BJ (cell line): ENCODE results near the gene TUBG2. TPM values are rescaled to one million over a fixed set of nuclear protein-coding genes. Genes with fewer than 3 reads are reported as not detected.
"Not testable (repeated sequence)": the region's sequence is repeated elsewhere in the genome, so short reads cannot be mapped to it uniquely, and the experiment has no call there.

Experiments used
- CTCF ChIA-PET: fragments of 350-600 bp; formaldehyde crosslinking; extraction: SDS; loops from one replicate; lab custom pipeline; 2021; ENCODE audit warnings: antibody characterized with exemption, inconsistent platforms; lab: Yijun Ruan, JAX
- POLR2A ChIA-PET: fragments of 300-600 bp; sonication (Branson Sonifier 250); formaldehyde crosslinking; extraction: SDS; loops from one replicate; lab custom pipeline; 2021; ENCODE audit warnings: antibody characterized with exemption; lab: Charles Lee
- DNase-seq: peaks from one replicate; pipeline ENCODE4 v3.0.0-alpha.2; 2011; ENCODE audit warnings: low read depth
- H3K27me3 ChIP-seq: 2 replicates; pipeline ENCODE4 v1.6.0; 2011; ENCODE audit warnings: low read length; ENCODE audit not compliant: control insufficient read depth, insufficient read depth
- H3K36me3 ChIP-seq: 2 replicates; pipeline ENCODE4 v1.5.1; 2011; ENCODE audit warnings: low read length; ENCODE audit not compliant: control insufficient read depth, insufficient read depth
- H3K4me3 ChIP-seq: 2 replicates; pipeline ENCODE4 v1.5.1; 2011; ENCODE audit warnings: low read depth, mild to moderate bottlenecking, control low read depth, low read length
- polyA minus RNA-seq: library from RNA; depleted of rRNA, polyadenylated mRNA; stranded (reverse); fragments of >200 nt; gene quantifications from 2 replicates; pipeline ENCODE4 v1.2.3, GENCODE V29; 2011; rRNA and poly(A)+ RNA removed
- polyA plus RNA-seq: library from polyadenylated mRNA; depleted of rRNA; stranded (reverse); fragments of >200 nt; gene quantifications from 2 replicates; pipeline ENCODE4 v1.2.3, GENCODE V29; 2011; rRNA removed
- TF ChIP-seq, protein P1 (sequence below): IDR thresholded peaks from 2 replicates; pipeline ENCODE4 v1.5.1; 2011; ENCODE audit warnings: low read depth, mild to moderate bottlenecking, control low read depth, inconsistent platforms, low read length, moderate library complexity; ENCODE audit not compliant: insufficient read depth

TUBG2 gene
- 11.4 and 15.1 TPM in 2 replicates for polyA plus RNA-seq
- 7.2 and 9.4 TPM in 2 replicates for polyA minus RNA-seq

DNA sequence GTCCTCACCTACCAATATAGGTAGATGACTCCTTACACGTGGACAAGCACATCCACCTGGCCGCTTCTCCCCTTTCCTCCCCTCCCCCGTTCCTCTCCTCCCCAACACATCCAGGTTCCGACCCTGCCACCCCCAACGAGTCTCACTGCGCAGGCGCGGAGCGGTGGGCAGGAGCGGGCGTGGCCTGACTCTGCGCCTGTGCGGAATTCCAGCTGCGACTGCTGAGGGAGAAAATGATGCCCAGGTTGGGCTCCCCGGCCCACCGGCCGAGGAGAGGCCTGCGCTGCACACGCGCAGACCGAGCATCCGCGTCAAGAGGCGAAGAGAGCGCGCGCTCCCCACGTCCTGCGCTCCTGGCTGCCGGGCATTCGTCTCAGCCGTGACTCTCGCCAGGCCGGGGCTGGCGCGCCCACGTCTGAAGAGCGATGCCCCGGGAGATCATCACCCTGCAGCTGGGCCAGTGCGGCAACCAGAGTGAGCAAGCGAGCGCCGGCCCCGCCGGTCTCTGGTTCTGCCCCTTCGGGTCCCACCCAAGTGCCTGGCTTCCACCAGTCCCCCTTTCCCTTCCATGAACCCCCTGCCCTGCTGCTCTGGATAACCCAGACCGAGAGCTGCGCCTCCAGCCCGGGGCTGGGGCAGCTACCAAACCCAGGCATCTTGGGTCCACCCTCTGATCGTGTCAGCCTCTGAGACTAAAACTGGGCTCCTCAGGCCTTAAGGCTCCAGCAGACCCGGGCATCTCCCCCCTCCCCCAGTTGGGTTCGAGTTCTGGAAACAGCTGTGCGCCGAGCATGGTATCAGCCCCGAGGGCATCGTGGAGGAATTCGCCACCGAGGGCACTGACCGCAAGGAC, at the start of gene TUBG2:
TUBG2 (plus strand) TSS at position 206 of the 853 bp plus-strand sequence; CDS start at position 426, 220 bp downstream.
- peak within 1 kb of the TSS; percentile 67 for H3K4me3 ChIP-seq
- H3K27me3 ChIP-seq, result no peaks in the 10 kb centered on the region
- POLR2A ChIA-PET, result no interaction called here
- CTCF ChIA-PET, result interaction anchor here (0.9 to 1.6 kb wide), 6 partner anchors 15 to 81 kb away, joined by 3 to 8 read pairs (median 4); partner anchors contain the start of genes PLEKHH3 and PSMC3IP
- H3K36me3 ChIP-seq, result peaks cover 2% of the 10 kb centered on the region; the same call in 1 of the 2 replicates
- TF ChIP-seq, protein P1, sequence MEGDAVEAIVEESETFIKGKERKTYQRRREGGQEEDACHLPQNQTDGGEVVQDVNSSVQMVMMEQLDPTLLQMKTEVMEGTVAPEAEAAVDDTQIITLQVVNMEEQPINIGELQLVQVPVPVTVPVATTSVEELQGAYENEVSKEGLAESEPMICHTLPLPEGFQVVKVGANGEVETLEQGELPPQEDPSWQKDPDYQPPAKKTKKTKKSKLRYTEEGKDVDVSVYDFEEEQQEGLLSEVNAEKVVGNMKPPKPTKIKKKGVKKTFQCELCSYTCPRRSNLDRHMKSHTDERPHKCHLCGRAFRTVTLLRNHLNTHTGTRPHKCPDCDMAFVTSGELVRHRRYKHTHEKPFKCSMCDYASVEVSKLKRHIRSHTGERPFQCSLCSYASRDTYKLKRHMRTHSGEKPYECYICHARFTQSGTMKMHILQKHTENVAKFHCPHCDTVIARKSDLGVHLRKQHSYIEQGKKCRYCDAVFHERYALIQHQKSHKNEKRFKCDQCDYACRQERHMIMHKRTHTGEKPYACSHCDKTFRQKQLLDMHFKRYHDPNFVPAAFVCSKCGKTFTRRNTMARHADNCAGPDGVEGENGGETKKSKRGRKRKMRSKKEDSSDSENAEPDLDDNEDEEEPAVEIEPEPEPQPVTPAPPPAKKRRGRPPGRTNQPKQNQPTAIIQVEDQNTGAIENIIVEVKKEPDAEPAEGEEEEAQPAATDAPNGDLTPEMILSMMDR, result no peak
- no peak for DNase-seq

DNA sequence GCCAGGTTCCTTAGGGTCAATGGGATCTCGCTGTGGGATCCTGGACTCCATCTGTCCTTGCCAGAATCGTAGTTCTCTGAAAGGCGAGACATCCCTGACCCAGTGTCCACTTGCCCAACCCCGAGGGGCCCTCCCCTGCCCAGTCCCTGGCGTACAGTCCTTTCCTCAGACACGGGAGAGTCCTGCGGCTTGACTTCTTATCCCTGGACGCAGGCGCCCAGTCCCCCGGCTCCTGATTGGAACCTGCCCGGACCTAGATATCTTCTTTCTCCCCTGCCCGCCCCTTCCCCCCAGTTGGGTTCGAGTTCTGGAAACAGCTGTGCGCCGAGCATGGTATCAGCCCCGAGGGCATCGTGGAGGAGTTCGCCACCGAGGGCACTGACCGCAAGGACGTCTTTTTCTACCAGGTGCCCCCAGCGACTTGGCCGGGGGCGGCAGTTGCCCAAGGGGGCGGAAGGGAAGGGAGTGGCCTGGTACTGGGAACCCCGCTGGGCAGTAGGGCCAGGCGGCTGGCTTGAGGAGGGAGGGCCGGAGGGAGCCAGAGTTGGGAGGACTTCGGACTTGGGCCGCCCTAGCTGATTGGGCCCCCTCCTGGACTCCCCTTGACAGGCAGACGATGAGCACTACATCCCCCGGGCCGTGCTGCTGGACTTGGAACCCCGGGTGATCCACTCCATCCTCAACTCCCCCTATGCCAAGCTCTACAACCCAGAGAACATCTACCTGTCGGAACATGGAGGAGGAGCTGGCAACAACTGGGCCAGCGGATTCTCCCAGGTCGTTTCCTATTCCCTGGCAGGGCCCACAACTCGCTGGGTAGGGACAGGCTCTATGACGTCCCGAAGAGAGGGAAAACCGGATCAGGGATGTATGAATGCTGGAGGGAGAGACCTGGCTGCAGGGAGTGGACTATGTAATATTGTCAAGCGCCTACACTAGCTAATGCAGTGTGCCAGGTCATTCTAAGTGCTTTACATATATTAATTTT, 49.0 kb upstream of the TUBG2 start:
- DNase-seq, H3K27me3 ChIP-seq: not testable (repeated sequence)
- CTCF ChIA-PET, result interaction anchor here (1.0 to 3.4 kb wide), 3 partner anchors 12 to 70 kb away, joined by 3 to 16 read pairs (median 8); no protein-coding TSS in a partner anchor
- H3K4me3 ChIP-seq, result peak overlapping the region; percentile 68
- peaks cover 18% of the 10 kb centered on the region for H3K36me3 ChIP-seq
- POLR2A ChIA-PET, result interaction anchor here (0.6 kb wide), 2 partner anchors 42 to 125 kb away, joined by 3 read pairs; no protein-coding TSS in a partner anchor

DNA sequence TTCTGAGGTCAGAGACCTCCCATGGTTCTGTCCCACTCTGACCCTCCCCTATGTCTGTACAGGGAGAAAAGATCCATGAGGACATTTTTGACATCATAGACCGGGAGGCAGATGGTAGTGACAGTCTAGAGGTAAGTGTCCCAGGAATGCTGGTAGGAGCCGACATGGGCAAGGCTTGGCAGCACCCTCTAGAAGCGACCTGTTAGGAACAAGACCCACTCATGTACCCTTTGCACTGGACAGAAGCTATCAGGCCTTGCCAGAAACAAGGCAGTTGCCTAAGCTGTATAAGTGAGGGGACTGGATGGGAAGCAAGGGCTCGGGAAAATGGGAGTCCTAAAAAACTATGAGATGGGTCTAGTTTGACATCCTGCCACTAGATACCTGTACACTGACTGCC, 47.1 kb upstream of the TUBG2 start:
- Histone ChIP-seq H3K4me3 (no peak overlapping the region), H3K36me3 (peaks cover 20% of the 10 kb centered on the region), H3K27me3 (no peaks in the 10 kb centered on the region)
- TF ChIP-seq, protein P1, result no peak
- CTCF ChIA-PET, result no interaction called here
- no peak for DNase-seq
- POLR2A ChIA-PET, result no interaction called here

DNA sequence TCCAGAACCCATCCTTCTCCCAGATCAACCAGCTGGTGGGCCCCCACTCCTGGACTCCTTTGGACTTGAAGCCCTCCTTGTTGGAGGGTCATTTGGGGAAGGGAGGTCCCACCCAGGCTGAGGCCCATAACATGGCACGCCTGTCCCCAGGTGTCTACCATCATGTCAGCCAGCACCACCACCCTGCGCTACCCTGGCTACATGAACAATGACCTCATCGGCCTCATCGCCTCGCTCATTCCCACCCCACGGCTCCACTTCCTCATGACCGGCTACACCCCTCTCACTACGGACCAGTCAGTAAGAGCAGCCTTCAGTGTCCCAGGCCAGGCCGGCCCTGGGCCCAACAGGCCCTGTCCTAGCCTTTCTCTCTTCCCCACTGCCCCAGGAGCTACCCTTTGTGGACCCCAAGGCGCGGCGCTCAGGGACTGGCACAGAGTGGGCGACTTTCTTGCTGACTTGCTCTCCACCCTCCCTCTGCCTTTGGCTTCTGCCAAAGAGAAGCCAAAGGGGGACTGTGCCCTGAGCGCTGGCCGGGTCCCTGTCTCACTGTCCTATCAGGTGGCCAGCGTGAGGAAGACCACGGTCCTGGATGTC, 45.3 kb upstream of the TUBG2 start:
- no peak overlapping the region for H3K4me3 ChIP-seq
- ChIA-PET POLR2A (no interaction called here), CTCF (interaction anchor here (1.5 kb wide), 1 partner anchor 65 kb away, joined by 3 read pairs; no protein-coding TSS in a partner anchor)
- no peak for DNase-seq
- no peaks in the 10 kb centered on the region for H3K27me3 ChIP-seq
- TF ChIP-seq, protein P1, result no peak
- H3K36me3 ChIP-seq, result peaks cover 20% of the 10 kb centered on the region

DNA sequence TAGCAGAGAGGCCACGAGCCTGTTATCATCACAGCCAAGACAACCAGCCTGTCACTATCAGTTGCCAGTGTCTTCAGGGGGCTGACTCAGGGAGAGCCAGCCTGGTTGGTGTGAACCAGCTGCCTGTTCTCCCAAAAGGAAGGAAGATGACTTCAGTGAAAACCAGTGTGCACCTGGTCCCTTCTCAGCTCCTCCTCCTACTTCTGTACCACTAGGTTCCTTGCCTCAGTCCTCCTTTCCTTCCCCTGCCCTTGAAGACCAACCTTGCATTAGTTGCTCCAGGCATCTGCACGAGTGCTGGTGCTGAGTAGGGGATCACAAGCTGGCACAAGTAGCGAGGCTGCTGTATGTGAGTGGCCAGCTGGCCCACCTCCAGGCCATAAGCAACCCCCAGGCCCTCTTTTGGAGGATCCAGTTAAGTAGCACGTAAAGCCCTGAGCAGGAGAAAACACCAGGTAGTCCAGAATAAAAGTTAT, 41.1 kb upstream of the TUBG2 start:
- POLR2A ChIA-PET, result no interaction called here
- CTCF ChIA-PET, result interaction anchor here (1.7 kb wide), 1 partner anchor 63 kb away, joined by 6 read pairs; no protein-coding TSS in a partner anchor
- Histone ChIP-seq H3K36me3 (peaks cover 11% of the 10 kb centered on the region), H3K27me3 (no peaks in the 10 kb centered on the region), H3K4me3 (no peak overlapping the region)
- TF ChIP-seq, protein P1, result no peak
- no peak for DNase-seq
